HPDE6-E6E7 (cell line): ENCODE results near the gene SEZ6L2.
"Not testable (repeated sequence)": the region's sequence is repeated elsewhere in the genome, so short reads cannot be mapped to it uniquely, and the experiment has no call there.

Source experiments
- DNase-seq: peaks from one replicate; pipeline ENCODE4 v3.0.0; 2011; ENCODE audit warnings: missing footprints; ENCODE audit errors: extremely low spot score

SEZ6L2 gene

GRCh38 chr16:29899516-29900101 lies at the start of gene SEZ6L2:
Gene SEZ6L2 (minus strand): TSS chr16:29899550. CDS start chr16:29899019, 531 bp downstream.
- peak; percentile 97 for DNase-seq

- DNase-seq, result no peak
These were observed 48.5 kb upstream of the SEZ6L2 start for GRCh38 chr16:29947897-29948296.

- peak; percentile 88 for DNase-seq
These were observed 44.8 kb upstream of the SEZ6L2 start for GRCh38 chr16:29943846-29944799.

GRCh38 chr16:29940656-29941055 lies 41.3 kb upstream of the SEZ6L2 start:
- DNase-seq, result no peak

- DNase-seq, result not testable (repeated sequence)
These were observed 32.4 kb upstream of the SEZ6L2 start for GRCh38 chr16:29931750-29932149.

GRCh38 chr16:29927070-29927905 lies 27.9 kb upstream of the SEZ6L2 start:
- DNase-seq, result no peak

GRCh38 chr16:29926711-29927052 lies 27.3 kb upstream of the SEZ6L2 start:
- DNase-seq, result no peak

GRCh38 chr16:29925781-29926710 lies 26.7 kb upstream of the SEZ6L2 start, which contains the start of gene KCTD13:
Gene KCTD13 (minus strand): TSS chr16:29926226. CDS start chr16:29926033, 193 bp downstream.
- peak; percentile 94 for DNase-seq

GRCh38 chr16:29925105-29925756 lies 25.9 kb upstream of the SEZ6L2 start:
- no peak for DNase-seq

GRCh38 chr16:29922986-29923501 lies 23.7 kb upstream of the SEZ6L2 start:
- no peak for DNase-seq

GRCh38 chr16:29922326-29922725 lies 23.0 kb upstream of the SEZ6L2 start:
- DNase-seq, result no peak

- no peak for DNase-seq
These were observed 21.7 kb upstream of the SEZ6L2 start for GRCh38 chr16:29921034-29921385.

GRCh38 chr16:29920288-29921033 lies 21.1 kb upstream of the SEZ6L2 start:
- no peak for DNase-seq

- no peak for DNase-seq
These were observed 17.6 kb upstream of the SEZ6L2 start for GRCh38 chr16:29916979-29917378.

GRCh38 chr16:29915590-29916247 lies 16.4 kb upstream of the SEZ6L2 start:
- DNase-seq, result no peak

GRCh38 chr16:29913514-29913913 lies 14.2 kb upstream of the SEZ6L2 start:
- DNase-seq, result no peak

- no peak for DNase-seq
These were observed 12.7 kb upstream of the SEZ6L2 start for GRCh38 chr16:29912087-29912486.

GRCh38 chr16:29911676-29912010 lies 12.3 kb upstream of the SEZ6L2 start:
- DNase-seq, result no peak
